NCI-H146 treated with DMSO at 0.1 percent for 48 hours (cell line): ENCODE data around the gene EMP2.

Experiments
- DNase-seq: peaks from one replicate; lab custom pipeline; 2025; ENCODE audit not compliant: unreplicated experiment; lab: John Stamatoyannopoulos, UW

EMP2 gene

GRCh38 chr16:10610499-10611184, 30.2 kb upstream of the EMP2 start:
- no peak for DNase-seq

GRCh38 chr16:10609402-10609774, 29.0 kb upstream of the EMP2 start:
- DNase-seq: no peak

- no peak for DNase-seq
These were observed 28.4 kb upstream of the EMP2 start for GRCh38 chr16:10608687-10609401.

GRCh38 chr16:10607157-10607556, 26.8 kb upstream of the EMP2 start:
- no peak for DNase-seq

GRCh38 chr16:10606607-10607006, 26.2 kb upstream of the EMP2 start:
- DNase-seq: no peak

GRCh38 chr16:10605636-10606035, 25.2 kb upstream of the EMP2 start:
- DNase-seq: no peak

- DNase-seq: no peak
These were observed 21.3 kb upstream of the EMP2 start for GRCh38 chr16:10601444-10602408.

- DNase-seq: no peak
These were observed 20.5 kb upstream of the EMP2 start for GRCh38 chr16:10600782-10601443.

- DNase-seq: no peak
These were observed 19.2 kb upstream of the EMP2 start for GRCh38 chr16:10599626-10600025.

- no peak for DNase-seq
These were observed 17.8 kb upstream of the EMP2 start for GRCh38 chr16:10598157-10598556.

- no peak for DNase-seq
These were observed 16.8 kb upstream of the EMP2 start for GRCh38 chr16:10597187-10597601.

- no peak for DNase-seq
These were observed 14.0 kb upstream of the EMP2 start for GRCh38 chr16:10594312-10594950.

- DNase-seq: no peak
These were observed 12.2 kb upstream of the EMP2 start for GRCh38 chr16:10592611-10593010.

GRCh38 chr16:10590342-10590741, 9.9 kb upstream of the EMP2 start:
- DNase-seq: no peak

GRCh38 chr16:10589109-10589508, 8.7 kb upstream of the EMP2 start:
- no peak for DNase-seq

GRCh38 chr16:10587622-10588021, 7.2 kb upstream of the EMP2 start:
- DNase-seq: no peak

- DNase-seq: no peak
These were observed 4.6 kb upstream of the EMP2 start for GRCh38 chr16:10584981-10585438.

- no peak for DNase-seq
These were observed 2.9 kb upstream of the EMP2 start for GRCh38 chr16:10583269-10583668.

GRCh38 chr16:10581507-10581906, 1.1 kb upstream of the EMP2 start:
- no peak for DNase-seq

GRCh38 chr16:10580883-10581247, 467 bp upstream of the EMP2 start:
- no peak for DNase-seq

GRCh38 chr16:10579575-10579964, 828 bp downstream of the EMP2 start:
- no peak for DNase-seq
